GM19397 (cell line): ENCODE results near the gene PPP2R5C.

Experiments used
- ATAC-seq: cut with Tn5 transposase; IDR thresholded peaks from one replicate; pipeline ENCODE4 v1.9.1; 2021; ENCODE audit warnings: mild to moderate bottlenecking, moderate library complexity; ENCODE audit not compliant: unreplicated experiment

PPP2R5C gene

DNA sequence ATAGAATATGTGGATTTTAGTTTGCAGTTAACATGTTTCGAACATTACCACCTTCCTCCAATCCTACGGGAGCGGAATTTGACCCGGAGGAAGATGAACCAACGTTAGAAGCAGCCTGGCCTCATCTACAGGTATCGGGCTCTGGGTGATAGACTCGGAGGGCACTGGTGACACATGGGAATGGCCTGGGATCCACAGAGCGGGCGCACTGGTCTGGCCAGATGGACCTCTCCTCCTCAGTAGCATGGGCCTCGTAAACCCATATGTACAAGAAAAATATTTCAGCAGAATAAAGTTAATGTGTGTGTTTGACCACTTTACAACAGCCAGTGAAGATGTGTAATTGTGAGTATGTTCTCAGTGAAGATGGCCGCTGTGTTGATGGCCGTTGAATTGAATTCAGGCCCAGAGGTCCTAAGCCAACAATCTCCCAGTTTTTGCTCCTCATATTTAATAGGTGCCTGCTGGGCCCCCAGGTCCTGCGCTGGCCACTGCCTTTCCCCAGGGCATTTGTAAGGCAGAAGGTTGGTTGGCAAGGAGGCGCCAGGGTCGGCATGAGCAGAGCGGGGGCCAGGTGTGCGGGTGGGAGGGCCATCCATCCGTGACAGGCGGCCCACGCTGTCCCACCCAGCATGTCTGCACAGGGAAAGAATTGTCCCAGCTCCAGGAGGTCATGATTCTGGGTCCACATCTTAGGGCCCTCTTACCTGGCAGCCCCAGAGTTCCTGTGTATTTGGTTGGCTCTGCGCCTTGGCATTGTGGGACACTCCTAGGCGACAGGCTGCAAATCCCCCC is 120.8 kb downstream of the PPP2R5C start:
- ATAC-seq, result no peak

DNA sequence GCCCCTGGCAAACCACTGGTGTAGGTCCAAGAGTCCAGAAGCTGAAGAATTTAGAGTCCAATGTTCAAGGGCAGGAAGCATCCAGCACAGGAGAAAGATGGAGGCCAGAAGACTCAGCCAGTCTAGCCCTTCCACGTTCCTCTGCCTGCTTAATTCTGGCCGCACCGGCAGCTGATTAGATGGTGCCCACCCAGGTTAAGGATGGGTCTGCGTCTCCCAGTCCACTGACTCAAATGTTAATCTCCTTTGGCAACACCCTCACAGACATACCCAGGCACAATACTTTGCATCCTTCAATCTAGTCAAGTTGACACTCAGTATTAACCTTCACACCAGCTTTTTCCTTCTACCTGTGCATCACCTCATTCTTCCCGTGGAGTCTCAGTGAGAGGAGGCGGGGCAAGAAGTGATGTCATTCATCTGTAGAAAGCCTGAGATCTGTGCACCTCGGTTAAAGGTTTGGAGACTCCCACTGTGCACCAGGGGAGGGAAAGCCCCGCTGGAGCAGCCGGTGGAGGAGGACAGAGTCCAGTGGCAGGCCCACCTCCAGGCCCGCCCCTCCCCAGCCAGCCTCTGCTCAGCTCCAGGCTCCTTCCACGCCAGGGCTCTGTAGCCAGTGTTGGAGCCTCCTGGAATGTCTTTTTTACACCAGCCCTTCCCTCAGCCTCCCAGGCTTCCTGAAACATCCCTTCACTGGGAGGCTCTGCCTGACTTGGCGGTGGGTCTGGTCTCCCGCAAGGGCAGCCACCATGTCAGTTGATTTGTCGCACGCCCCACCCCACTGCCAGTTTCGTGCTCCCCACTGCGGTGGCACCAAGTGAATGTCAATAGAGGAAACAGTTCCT is 122.8 kb downstream of the PPP2R5C start:
- no peak for ATAC-seq

DNA sequence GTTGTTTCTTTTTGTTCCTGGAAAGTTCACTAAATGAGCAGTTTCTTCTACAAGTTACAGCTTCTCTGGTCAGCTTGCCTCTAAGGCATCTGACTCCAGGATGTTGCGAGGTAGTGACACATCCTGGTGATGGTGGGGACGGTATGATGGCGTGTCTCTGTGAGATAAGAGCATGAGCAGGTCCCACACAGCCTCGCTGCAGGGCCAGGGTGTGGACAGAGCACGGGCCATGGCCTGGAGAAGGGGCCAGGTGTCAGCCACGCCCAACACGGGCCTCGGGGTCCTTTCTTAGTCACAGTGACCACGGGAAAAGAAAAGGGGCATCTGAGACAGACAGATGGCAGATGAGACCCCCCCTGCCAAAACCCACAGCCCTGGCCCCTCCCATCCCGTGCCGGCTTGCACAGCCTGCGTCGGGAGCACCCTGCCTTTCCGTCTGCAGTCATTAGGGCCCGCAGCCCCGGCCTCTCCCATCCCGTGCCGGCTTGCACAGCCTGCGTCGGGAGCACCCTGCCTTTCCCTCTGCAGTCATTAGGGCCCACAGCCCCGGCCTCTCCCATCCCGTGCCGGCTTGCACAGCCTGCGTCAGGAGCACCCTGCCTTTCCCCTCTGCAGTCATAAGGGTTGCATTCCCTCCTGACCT is 123.5 kb downstream of the PPP2R5C start:
- no peak for ATAC-seq

- no peak for ATAC-seq
These were observed 125.7 kb downstream of the PPP2R5C start for GRCh38 chr14:101887219-101887618.

- no peak for ATAC-seq
These were observed 126.7 kb downstream of the PPP2R5C start for GRCh38 chr14:101888182-101888581.

DNA sequence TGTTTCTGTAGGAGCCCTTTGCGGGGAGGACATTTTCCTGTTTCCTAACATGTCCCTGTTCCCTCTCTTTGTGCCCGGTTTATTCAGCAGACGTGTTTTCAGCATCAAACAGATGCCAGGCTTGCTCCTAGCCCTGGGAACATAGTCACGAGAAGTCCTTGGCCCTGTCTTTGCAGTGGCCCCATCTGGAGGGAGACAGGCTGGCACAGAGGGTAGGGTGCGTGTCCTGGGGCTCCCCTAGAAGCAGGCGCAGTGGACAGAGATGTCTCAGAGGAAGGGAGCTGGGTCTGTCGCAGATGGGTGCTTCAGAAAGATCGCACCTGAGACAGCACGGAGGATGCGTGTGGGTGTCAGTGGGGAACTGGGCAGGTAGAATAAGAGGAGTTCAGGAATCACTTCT is 127.9 kb downstream of the PPP2R5C start:
- no peak for ATAC-seq

GRCh38 chr14:101889898-101890297 is 128.4 kb downstream of the PPP2R5C start:
- ATAC-seq, result no peak

GRCh38 chr14:101891471-101891870 is 130.0 kb downstream of the PPP2R5C start:
- no peak for ATAC-seq

- no peak for ATAC-seq
These were observed 132.2 kb downstream of the PPP2R5C start for GRCh38 chr14:101893759-101894158.

DNA sequence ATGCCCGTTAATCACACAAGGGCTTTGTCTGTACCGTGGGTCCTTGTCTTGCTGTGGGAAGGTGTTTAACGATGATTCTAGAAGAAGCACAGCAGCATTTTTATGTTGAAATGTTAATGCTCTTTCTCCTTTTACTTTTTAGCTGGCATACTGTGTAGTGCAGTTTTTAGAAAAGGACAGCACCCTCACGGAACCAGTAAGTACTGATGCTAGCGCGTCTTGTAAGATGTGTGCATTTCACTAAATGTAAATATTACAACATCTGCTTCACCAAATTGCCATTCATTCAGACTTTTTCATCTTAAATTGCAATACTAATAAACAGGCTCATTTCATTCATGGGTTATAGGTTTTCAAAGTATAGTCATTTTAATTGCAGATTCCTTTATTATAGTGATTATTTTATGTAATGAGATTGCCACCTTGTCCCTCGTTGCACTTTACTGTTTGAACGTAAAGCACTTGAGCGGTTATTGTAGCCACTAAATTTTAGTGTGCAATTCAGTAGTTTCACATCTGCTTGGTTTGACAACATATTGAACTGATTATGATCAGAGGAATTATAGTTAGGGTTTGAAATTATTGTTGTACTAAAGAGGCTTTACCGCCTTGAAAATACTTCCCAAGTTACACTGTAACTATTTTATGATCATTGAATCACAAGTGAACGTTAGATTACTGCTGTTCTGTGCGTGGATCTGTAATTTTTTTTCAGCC is 133.0 kb downstream of the PPP2R5C start:
- no peak for ATAC-seq

DNA sequence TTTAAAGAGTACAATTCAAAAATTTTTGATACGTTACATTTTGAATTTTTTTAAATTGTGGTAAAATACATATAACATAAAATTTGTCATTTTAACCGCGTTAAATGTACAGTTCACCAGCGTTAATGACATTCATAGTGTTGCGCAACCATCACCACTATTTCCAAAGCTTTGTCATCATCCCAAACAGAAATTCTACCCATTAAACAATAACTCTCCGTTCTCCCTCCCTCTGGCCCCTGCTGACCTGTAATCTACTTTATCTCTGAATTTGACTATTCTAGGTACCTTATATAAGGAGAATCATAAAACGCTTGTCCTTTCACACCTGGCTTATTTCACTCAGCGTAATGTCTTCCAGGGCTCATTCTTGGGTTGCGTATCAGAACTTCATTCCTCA is 133.7 kb downstream of the PPP2R5C start:
- ATAC-seq, result no peak

- no peak for ATAC-seq
These were observed 135.8 kb downstream of the PPP2R5C start for GRCh38 chr14:101897326-101897725.

- no peak for ATAC-seq
These were observed 136.9 kb downstream of the PPP2R5C start for GRCh38 chr14:101898416-101898815.

DNA sequence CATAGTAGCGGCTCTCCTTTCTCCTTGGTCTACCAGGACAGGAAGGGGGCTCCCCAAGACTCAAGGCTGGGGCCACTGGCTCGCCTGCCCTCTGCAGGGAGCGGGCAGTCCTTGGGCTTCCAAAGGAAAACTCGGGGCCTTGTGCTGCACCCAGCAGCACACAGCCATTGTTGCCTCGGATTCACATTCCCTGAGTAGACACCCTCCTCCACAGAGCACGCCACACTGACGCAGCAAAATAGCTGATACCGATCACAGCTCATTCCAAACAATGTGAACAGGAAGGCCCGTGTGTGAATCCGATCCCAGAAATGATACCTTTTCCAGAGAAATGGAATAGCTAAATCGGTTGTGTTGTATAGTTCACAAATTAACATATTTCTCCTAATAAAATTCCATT is 137.8 kb downstream of the PPP2R5C start:
- ATAC-seq, result no peak

DNA sequence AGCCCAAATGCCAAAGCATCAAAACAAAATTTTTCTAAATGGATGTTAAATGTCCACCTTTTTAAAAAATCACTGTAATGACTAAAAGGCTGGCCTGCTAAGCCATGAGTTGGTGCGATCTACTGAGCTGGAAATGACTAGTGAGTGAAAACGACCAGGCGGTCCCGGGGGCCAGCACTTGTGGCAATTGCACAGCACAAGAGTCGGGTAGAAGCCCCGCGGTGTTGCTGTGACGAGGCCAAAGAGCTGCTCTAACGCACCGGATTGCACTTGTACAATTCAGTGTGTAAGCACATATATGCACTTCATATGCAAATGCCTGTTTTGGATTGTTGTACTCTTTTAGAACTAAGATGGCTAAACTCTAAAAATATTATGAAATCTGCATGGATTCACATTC is 138.7 kb downstream of the PPP2R5C start:
- no peak for ATAC-seq

- no peak for ATAC-seq
These were observed 141.6 kb downstream of the PPP2R5C start for GRCh38 chr14:101903111-101903561.

DNA sequence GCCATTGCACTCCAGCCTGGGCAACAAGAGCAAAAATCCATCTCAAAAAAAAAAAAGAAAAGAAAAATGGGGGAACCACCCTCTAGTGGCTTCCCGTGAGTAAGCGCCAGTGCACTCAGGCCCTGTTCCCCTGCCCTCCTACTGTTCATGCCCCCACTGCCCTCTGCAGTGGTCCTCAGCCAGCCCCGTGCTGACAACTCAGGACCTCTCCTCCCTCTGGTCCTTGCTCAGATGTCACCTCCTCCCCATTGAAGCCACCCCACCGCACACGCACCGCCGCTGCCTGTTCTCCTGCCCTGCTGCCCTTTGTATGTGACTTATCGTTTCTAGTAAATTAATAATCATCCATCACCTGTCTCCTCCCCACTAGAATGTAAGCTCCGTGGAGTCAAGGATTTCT is 144.1 kb downstream of the PPP2R5C start:
- ATAC-seq, result no peak

GRCh38 chr14:101906645-101907044 is 145.1 kb downstream of the PPP2R5C start:
- ATAC-seq, result no peak

DNA sequence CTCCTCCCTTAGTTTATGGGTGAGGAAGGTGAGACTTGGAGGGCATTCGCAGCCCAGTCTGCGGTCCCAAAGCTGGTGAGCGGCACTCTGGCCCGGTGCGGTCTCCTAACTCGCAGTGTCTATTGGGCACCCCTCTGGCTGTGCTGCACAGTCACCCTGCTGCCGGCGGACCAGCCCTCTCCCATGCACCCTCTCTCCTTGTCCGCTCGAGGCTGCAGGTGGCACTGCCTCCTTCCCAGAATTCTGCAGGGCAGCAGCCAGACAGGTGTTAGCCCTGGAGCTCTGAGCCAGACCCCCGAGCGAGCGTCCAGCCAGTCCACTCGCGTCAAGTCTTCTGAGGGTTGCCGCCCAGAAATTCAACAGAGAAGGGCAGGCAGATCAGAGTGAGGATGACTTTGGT is 146.1 kb downstream of the PPP2R5C start:
- ATAC-seq, result no peak

DNA sequence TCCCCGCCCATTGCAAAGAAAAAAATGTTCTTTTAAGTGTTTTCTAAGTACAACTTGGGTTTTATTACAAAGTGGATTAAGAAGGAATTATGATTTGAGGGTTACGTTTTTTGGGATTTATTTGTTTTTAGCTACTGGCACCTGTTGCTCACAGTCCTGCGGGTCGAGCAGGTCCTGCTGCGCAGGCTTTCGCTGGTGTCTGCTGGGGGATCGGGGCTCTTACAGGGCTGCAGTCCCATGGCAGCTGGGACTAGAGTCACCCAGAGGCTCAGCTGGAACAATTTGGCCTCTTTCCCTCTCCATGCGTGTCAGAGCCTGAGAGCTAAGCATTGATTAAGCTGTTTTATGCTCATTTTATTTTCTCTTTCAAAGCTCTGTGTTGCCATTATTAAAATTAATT is 147.3 kb downstream of the PPP2R5C start:
- ATAC-seq, result no peak
